Measurements from ENCODE around the gene SLC26A11. TPM values are rescaled to one million over a fixed set of nuclear protein-coding genes. Genes with fewer than 3 reads are reported as not detected.

The SLC26A11 gene
- total RNA-seq, 4 donors from 2014 or later = 25.1 to 65.3 (median 31.7) TPM

GRCh38 chr17:80259457-80260068, 39.3 kb downstream of the SLC26A11 start:
- H3K4me1 ChIP-seq = peaks cover 35 to 60% of the 10 kb centered on the region in 2 donors
- intact Hi-C loops (cut with DNase I) = loop anchor here (5.0 kb wide), 1 partner anchor 37 kb away; the partner anchor contains the start of genes SGSH and SLC26A11
- peaks cover 0 to 4% of the 10 kb centered on the region in 2 donors for H3K36me3 ChIP-seq

GRCh38 chr17:80260069-80260535, 39.9 kb downstream of the SLC26A11 start:
- peak; percentile 84 to 85 for DNase-seq
- intact Hi-C loops (cut with DNase I) = loop anchor here (5.0 kb wide), 1 partner anchor 38 kb away; the partner anchor contains the start of genes SGSH and SLC26A11
- no peaks in the 10 kb centered on the region for H3K27me3 ChIP-seq
- peak overlapping the region; percentile 67 to 94 (median 92) for H3K27ac ChIP-seq
- WGBS, 2 donors = 1 to 6% methylated on average over 9 to 10 of the region's 63 CpGs
- peaks cover 0 to 4% of the 10 kb centered on the region in 2 donors for H3K36me3 ChIP-seq
- peak overlapping the region in 2 of 3 donors; percentile 32 to 47 for H3K4me3 ChIP-seq (replicated peaks in 1 of 3)
- H3K9me3 ChIP-seq = no peaks in the 10 kb centered on the region
- peaks cover 32 to 58% of the 10 kb centered on the region in 2 donors for H3K4me1 ChIP-seq
- no peak for TF ChIP-seq CTCF (IDR thresholded peaks at IDR 0.05)
- peak; percentile 8 to 70 for TF ChIP-seq POLR2A (IDR thresholded peaks at IDR 0.05)

More at GRCh38 chr17:80259457-80260068, 39.3 kb downstream of the SLC26A11 start:
- DNase-seq = peak; percentile 33 to 39
- no peaks in the 10 kb centered on the region for H3K27me3 ChIP-seq
- 51 to 54% methylated on average over 18 of the region's 18 CpGs for WGBS, 2 donors
- H3K9me3 ChIP-seq = no peaks in the 10 kb centered on the region
- H3K27ac ChIP-seq = peak overlapping the region; percentile 67 to 94 (median 92)
- TF ChIP-seq CTCF (IDR thresholded peaks at IDR 0.05) (no peak), POLR2A (IDR thresholded peaks at IDR 0.05) (no peak)
- H3K4me3 ChIP-seq (replicated peaks in 1 of 3) = peak overlapping the region in 2 of 3 donors; percentile 32 to 47

GRCh38 chr17:80260791-80261158, 40.5 kb downstream of the SLC26A11 start, which contains the start of gene RNF213:
Gene RNF213, plus strand, starts transcription at chr17:80260852. Its CDS starts 2,830 bp downstream, at chr17:80263682.
- Histone ChIP-seq H3K4me1 (peaks cover 26 to 51% of the 10 kb centered on the region in 2 donors), H3K4me3 (replicated peaks in 1 of 3) (peak within 1 kb of the TSS; percentile 54 to 100 (median 83)), H3K9me3 (no peaks in the 10 kb centered on the region), H3K36me3 (peaks cover 0 to 4% of the 10 kb centered on the region in 2 donors), H3K27me3 (no peaks in the 10 kb centered on the region), H3K27ac (peak within 1 kb of the TSS; percentile 93 to 99 (median 98))
- no peak for TF ChIP-seq CTCF (IDR thresholded peaks at IDR 0.05)
- TF ChIP-seq POLR2A (IDR thresholded peaks at IDR 0.05) = peak; percentile 72 to 78
- intact Hi-C loops (cut with DNase I) = loop anchor here (5.0 kb wide), 1 partner anchor 38 kb away; the partner anchor contains the start of genes SGSH and SLC26A11
- peak; percentile 53 to 54 for DNase-seq
- WGBS, 2 donors = 0% methylated on average over 2 of the region's 54 CpGs; no CpG with 5 or more reads in 1 of the 2 donors

GRCh38 chr17:80261159-80261894, 41.1 kb downstream of the SLC26A11 start:
- Histone ChIP-seq H3K4me3 (replicated peaks in 1 of 3) (peak overlapping the region; percentile 54 to 100 (median 83)), H3K4me1 (peaks cover 20 to 46% of the 10 kb centered on the region in 2 donors), H3K36me3 (peaks cover 0 to 4% of the 10 kb centered on the region in 2 donors), H3K9me3 (no peaks in the 10 kb centered on the region), H3K27me3 (no peaks in the 10 kb centered on the region), H3K27ac (peak overlapping the region; percentile 93 to 99 (median 98))
- no peak for TF ChIP-seq CTCF (IDR thresholded peaks at IDR 0.05)
- no peak for TF ChIP-seq POLR2A (IDR thresholded peaks at IDR 0.05)
- intact Hi-C loops (cut with DNase I) = loop anchor here (5.0 kb wide), 1 partner anchor 39 kb away; the partner anchor contains the start of genes SGSH and SLC26A11
- DNase-seq = peak; percentile 66 to 69
- 4 to 21% methylated on average over 10 to 32 of the region's 45 CpGs for WGBS, 2 donors

Data from thyroid gland (tissue), 4 donors.